Ishikawa (cell line): ENCODE results near the gene ESPL1.

Experiments used
- CEBPB ChIP-seq: IDR thresholded peaks from 2 replicates; pipeline ENCODE4 v1.6.1; 2012
- CREB1 ChIP-seq: IDR thresholded peaks from 2 replicates; pipeline ENCODE4 v1.6.1; 2012; ENCODE audit warnings: low read depth
- EGR1 ChIP-seq: IDR thresholded peaks from 2 replicates; pipeline ENCODE4 v1.6.1; 2012
- EP300 ChIP-seq: IDR thresholded peaks from 2 replicates; pipeline ENCODE4 v1.6.1; 2012; ENCODE audit warnings: borderline replicate concordance
- FOXM1 ChIP-seq: IDR thresholded peaks from 2 replicates; pipeline ENCODE4 v1.6.1; 2012; ENCODE audit warnings: low read depth, borderline replicate concordance
- NFIC ChIP-seq: IDR thresholded peaks from 2 replicates; pipeline ENCODE4 v1.6.1; 2012
- RAD21 ChIP-seq: IDR thresholded peaks from 2 replicates; pipeline ENCODE4 v1.6.1; 2012; ENCODE audit warnings: low read depth
- TAF1 ChIP-seq: IDR thresholded peaks from 2 replicates; pipeline ENCODE4 v1.6.1; 2012; ENCODE audit warnings: low read depth, mild to moderate bottlenecking
- TCF12 ChIP-seq: IDR thresholded peaks from 2 replicates; pipeline ENCODE4 v1.6.1; 2012; ENCODE audit warnings: low read depth
- TEAD4 ChIP-seq: IDR thresholded peaks from 2 replicates; pipeline ENCODE4 v1.6.1; 2012
- YY1 ChIP-seq: IDR thresholded peaks from 2 replicates; pipeline ENCODE4 v1.6.1; 2012; ENCODE audit warnings: low read depth
- ZBTB7A ChIP-seq: IDR thresholded peaks from 2 replicates; pipeline ENCODE4 v1.6.1; 2012; ENCODE audit warnings: low read depth
- TF ChIP-seq, protein P1 (sequence below): IDR thresholded peaks from 2 replicates; pipeline ENCODE4 v1.6.1; 2012; ENCODE audit warnings: low read depth, mild to moderate bottlenecking
- TF ChIP-seq, protein P2 (sequence below): IDR thresholded peaks from 2 replicates; pipeline ENCODE4 v1.6.1; 2012
- TF ChIP-seq, protein P3 (sequence below): IDR thresholded peaks from 2 replicates; pipeline ENCODE4 v1.6.1; 2012

The ESPL1 gene

DNA sequence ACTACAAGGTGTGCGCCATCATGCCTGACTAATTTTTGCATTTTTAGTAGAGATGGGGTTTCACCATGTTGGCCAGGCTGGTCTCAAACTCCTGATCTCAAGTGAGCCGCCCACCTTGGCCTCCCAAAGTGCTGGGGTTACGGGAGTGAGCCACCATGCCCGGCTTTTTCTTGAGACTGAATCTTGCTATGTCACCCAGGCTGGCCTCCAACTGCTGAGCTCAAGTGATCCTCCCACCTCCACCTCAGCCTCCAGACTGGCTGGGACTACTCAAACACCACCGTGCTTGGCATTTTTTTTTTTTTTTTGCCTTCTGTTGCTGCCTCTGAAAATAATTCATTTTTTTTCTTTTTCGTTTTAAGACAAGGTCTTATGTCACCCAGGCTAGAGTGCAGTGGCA is 8.2 kb upstream of the ESPL1 start:
- TF ChIP-seq TCF12 = no peak
- no peak for TF ChIP-seq YY1
- TF ChIP-seq NFIC = no peak
- no peak for TF ChIP-seq EP300
- TF ChIP-seq EGR1 = no peak
- TF ChIP-seq, protein P1, sequence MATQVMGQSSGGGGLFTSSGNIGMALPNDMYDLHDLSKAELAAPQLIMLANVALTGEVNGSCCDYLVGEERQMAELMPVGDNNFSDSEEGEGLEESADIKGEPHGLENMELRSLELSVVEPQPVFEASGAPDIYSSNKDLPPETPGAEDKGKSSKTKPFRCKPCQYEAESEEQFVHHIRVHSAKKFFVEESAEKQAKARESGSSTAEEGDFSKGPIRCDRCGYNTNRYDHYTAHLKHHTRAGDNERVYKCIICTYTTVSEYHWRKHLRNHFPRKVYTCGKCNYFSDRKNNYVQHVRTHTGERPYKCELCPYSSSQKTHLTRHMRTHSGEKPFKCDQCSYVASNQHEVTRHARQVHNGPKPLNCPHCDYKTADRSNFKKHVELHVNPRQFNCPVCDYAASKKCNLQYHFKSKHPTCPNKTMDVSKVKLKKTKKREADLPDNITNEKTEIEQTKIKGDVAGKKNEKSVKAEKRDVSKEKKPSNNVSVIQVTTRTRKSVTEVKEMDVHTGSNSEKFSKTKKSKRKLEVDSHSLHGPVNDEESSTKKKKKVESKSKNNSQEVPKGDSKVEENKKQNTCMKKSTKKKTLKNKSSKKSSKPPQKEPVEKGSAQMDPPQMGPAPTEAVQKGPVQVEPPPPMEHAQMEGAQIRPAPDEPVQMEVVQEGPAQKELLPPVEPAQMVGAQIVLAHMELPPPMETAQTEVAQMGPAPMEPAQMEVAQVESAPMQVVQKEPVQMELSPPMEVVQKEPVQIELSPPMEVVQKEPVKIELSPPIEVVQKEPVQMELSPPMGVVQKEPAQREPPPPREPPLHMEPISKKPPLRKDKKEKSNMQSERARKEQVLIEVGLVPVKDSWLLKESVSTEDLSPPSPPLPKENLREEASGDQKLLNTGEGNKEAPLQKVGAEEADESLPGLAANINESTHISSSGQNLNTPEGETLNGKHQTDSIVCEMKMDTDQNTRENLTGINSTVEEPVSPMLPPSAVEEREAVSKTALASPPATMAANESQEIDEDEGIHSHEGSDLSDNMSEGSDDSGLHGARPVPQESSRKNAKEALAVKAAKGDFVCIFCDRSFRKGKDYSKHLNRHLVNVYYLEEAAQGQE = no peak
- TF ChIP-seq TAF1 = no peak
- no peak for TF ChIP-seq RAD21
- TF ChIP-seq ZBTB7A = no peak
- TF ChIP-seq, protein P2, sequence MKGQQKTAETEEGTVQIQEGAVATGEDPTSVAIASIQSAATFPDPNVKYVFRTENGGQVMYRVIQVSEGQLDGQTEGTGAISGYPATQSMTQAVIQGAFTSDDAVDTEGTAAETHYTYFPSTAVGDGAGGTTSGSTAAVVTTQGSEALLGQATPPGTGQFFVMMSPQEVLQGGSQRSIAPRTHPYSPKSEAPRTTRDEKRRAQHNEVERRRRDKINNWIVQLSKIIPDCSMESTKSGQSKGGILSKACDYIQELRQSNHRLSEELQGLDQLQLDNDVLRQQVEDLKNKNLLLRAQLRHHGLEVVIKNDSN = no peak
- no peak for TF ChIP-seq CEBPB
- TF ChIP-seq, protein P3, sequence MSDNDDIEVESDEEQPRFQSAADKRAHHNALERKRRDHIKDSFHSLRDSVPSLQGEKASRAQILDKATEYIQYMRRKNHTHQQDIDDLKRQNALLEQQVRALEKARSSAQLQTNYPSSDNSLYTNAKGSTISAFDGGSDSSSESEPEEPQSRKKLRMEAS = no peak
- TF ChIP-seq FOXM1 = no peak
- no peak for TF ChIP-seq TEAD4
- no peak for TF ChIP-seq CREB1

DNA sequence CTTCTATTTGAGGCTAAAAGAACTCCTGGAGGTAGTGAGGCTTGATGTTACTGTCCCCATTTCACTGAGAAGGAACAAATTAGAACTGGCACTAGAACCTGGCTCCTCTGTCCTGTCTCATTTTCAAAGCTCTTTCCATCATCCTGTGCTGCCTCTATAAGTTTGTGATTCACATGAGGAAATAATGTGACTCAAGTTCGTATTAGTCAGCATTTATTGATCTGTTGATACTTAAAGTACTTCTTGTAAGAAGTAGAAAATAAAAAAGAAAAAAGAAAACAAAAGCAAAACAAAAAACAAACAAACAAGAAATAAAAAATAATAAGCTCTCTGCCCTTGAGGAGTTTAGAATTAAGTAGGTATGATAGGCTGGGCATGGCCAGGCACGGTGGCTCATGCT is 2.3 kb upstream of the ESPL1 start:
- TF ChIP-seq RAD21 (no peak), FOXM1 (no peak), TAF1 (no peak), ZBTB7A (no peak), TCF12 (no peak), YY1 (no peak), EGR1 (no peak), CREB1 (no peak), CEBPB (no peak), TEAD4 (no peak), NFIC (no peak), EP300 (no peak)
- TF ChIP-seq, protein P3 = no peak
- TF ChIP-seq, protein P2 = no peak
- TF ChIP-seq, protein P1 = no peak

DNA sequence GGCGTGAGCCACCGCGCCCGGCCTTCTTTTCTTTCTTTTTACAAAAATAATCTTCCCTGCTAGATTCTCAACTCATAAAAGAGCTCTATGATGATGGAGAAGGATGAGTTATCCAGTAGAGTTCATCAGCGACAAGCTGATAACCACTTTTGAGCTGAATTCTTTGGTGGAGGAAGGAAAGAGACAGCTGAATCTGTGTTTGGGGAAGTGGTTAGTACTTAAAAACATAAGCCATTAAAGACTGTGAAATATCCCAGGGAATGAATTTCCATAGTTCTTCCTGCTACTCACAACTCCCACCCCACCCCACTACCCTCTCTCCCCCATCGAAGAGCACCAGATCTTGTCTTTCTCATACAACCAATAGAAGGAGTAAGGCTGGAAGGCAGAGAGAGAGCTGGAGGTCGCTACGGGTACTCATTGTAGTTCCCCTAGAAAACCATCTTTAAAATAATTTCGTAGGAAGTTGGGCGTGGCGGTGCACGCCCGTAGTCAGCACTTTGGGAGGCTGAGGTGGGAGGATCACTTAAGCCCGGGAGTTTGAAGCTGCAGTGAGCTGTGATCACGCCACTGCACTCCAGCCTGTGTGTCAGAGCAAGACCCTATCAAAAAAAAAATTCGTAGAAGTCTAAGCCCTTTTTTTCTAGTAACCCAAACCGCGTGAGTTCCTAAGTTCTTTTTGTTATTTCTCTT is 647 bp upstream of the ESPL1 start:
- TF ChIP-seq, protein P3 = no peak
- no peak for TF ChIP-seq CREB1
- no peak for TF ChIP-seq ZBTB7A
- TF ChIP-seq, protein P1 = no peak
- TF ChIP-seq EP300 = no peak
- no peak for TF ChIP-seq CEBPB
- TF ChIP-seq TAF1 = no peak
- no peak for TF ChIP-seq TCF12
- TF ChIP-seq RAD21 = no peak
- TF ChIP-seq EGR1 = no peak
